ENCODE data around the gene CLHC1. TPM values are rescaled to one million over a fixed set of nuclear protein-coding genes. Genes with fewer than 3 reads are reported as not detected.
"Not testable (repeated sequence)": the region's sequence is repeated elsewhere in the genome, so short reads cannot be mapped to it uniquely, and the experiment has no call there.

CLHC1 gene
- total RNA-seq, 2 experiments from 2014 or later: 12.4 to 32.1 TPM

GRCh38 chr2:55268907-55269644, 37.0 kb upstream of the CLHC1 start, which contains the start of gene MTIF2:
Gene MTIF2 (minus strand): TSS chr2:55269231. CDS start chr2:55263858, 5,373 bp downstream.
- Histone ChIP-seq H4K20me1 (ENCODE audit: insufficient read depth, low read length) (no peaks in the 10 kb centered on the region), H3K9me3 (ENCODE audit: low read length) (no peaks in the 10 kb centered on the region), H3K4me2 (ENCODE audit: low read length) (peak within 1 kb of the TSS; percentile 78), H2AFZ (ENCODE audit: low read length) (peak within 1 kb of the TSS; percentile 93), H3K79me2 (ENCODE audit: insufficient read depth, low read depth, low read length) (peaks cover 10% of the 10 kb centered on the region; the same call in 1 of the 2 replicates), H3K36me3 (ENCODE audit: insufficient read depth, low read length) (peaks cover 27% of the 10 kb centered on the region), H3K27ac (ENCODE audit: low read depth, low read length, poor library complexity, severe bottlenecking) (peak within 1 kb of the TSS; percentile 66), H3K4me1 (ENCODE audit: insufficient read depth, low read length, poor library complexity, severe bottlenecking) (peaks cover 9% of the 10 kb centered on the region), H3K4me3 (ENCODE audit: low read depth, low read length, poor library complexity, severe bottlenecking) (peak within 1 kb of the TSS; percentile 85), H3K9me2 (ENCODE audit: insufficient read depth, low read length) (no peaks in the 10 kb centered on the region)
- DNase-seq (ENCODE audit: low spot score): peak; percentile 93
- ChIA-PET POLR2A (interaction anchor here (0.5 to 1.5 kb wide), 9 partner anchors 12 to 1486 kb away, joined by 3 to 9 read pairs (median 4); no protein-coding TSS in a partner anchor), CTCF (ENCODE audit: unreplicated experiment) (interaction anchor here (0.9 kb wide), 2 partner anchors 9 to 16 kb away, joined by 3 read pairs; no protein-coding TSS in a partner anchor)
- BruUV-seq (replicated peaks): no TSS peak
- intact Hi-C loops (cut with micrococcal nuclease; ENCODE audit: unreplicated experiment): loop anchor here (1.0 kb wide), 2 partner anchors 151 to 348 kb away; partner anchors contain the start of gene PPP4R3B
- 0 out of 2 replicates have a peak, but pooled peaks have one; percentile 25 for TF ChIP-seq CTCF (conservative IDR thresholded peaks at IDR 0.05; ENCODE audit: low read length)
- TF ChIP-seq EZH2phosphoT487 (IDR thresholded peaks at IDR 0.05; ENCODE audit: borderline replicate concordance, low read depth, low read length): no peak

GRCh38 chr2:55268288-55268906, 36.3 kb upstream of the CLHC1 start:
- Histone ChIP-seq H2AFZ (ENCODE audit: low read length) (peak overlapping the region; percentile 93), H3K79me2 (ENCODE audit: insufficient read depth, low read depth, low read length) (peaks cover 10% of the 10 kb centered on the region; the same call in 1 of the 2 replicates), H3K36me3 (ENCODE audit: insufficient read depth, low read length) (peaks cover 34% of the 10 kb centered on the region), H3K4me3 (ENCODE audit: low read depth, low read length, poor library complexity, severe bottlenecking) (peak overlapping the region; percentile 85), H3K9me2 (ENCODE audit: insufficient read depth, low read length) (no peaks in the 10 kb centered on the region), H3K27ac (ENCODE audit: low read depth, low read length, poor library complexity, severe bottlenecking) (peak overlapping the region; percentile 66), H3K9me3 (ENCODE audit: low read length) (no peaks in the 10 kb centered on the region), H3K4me1 (ENCODE audit: insufficient read depth, low read length, poor library complexity, severe bottlenecking) (peaks cover 9% of the 10 kb centered on the region), H4K20me1 (ENCODE audit: insufficient read depth, low read length) (no peaks in the 10 kb centered on the region), H3K4me2 (ENCODE audit: low read length) (peak overlapping the region; percentile 78)
- DNase-seq (ENCODE audit: low spot score): peak; percentile 37
- TSS peak; percentile 95 for BruUV-seq (replicated peaks)
- ChIA-PET CTCF (ENCODE audit: unreplicated experiment) (interaction anchor here (0.6 kb wide), 1 partner anchor 17 kb away, joined by 3 read pairs; no protein-coding TSS in a partner anchor), POLR2A (interaction anchor here (0.6 to 1.2 kb wide), 3 partner anchors 149 to 448 kb away, joined by 3 to 4 read pairs (median 4); no protein-coding TSS in a partner anchor)
- intact Hi-C loops (cut with micrococcal nuclease; ENCODE audit: unreplicated experiment): no loop called here
- TF ChIP-seq EZH2phosphoT487 (IDR thresholded peaks at IDR 0.05; ENCODE audit: borderline replicate concordance, low read depth, low read length) (no peak), CTCF (conservative IDR thresholded peaks at IDR 0.05; ENCODE audit: low read length) (no peak)

- POLR2A ChIA-PET: interaction anchor here (0.6 to 1.2 kb wide), 4 partner anchors 10 to 194 kb away, joined by 3 to 7 read pairs (median 4); no protein-coding TSS in a partner anchor
- H4K20me1 ChIP-seq (ENCODE audit: insufficient read depth, low read length); H3K4me1 ChIP-seq (ENCODE audit: insufficient read depth, low read length, poor library complexity, severe bottlenecking); H3K79me2 ChIP-seq (ENCODE audit: insufficient read depth, low read depth, low read length); H3K4me3 ChIP-seq (ENCODE audit: low read depth, low read length, poor library complexity, severe bottlenecking); H2AFZ ChIP-seq (ENCODE audit: low read length); CTCF ChIA-PET (ENCODE audit: unreplicated experiment); H3K27ac ChIP-seq (ENCODE audit: low read depth, low read length, poor library complexity, severe bottlenecking); DNase-seq (ENCODE audit: low spot score); H3K4me2 ChIP-seq (ENCODE audit: low read length); BruUV-seq (replicated peaks); H3K9me2 ChIP-seq (ENCODE audit: insufficient read depth, low read length); intact Hi-C loops (cut with micrococcal nuclease; ENCODE audit: unreplicated experiment); H3K9me3 ChIP-seq (ENCODE audit: low read length): not testable (repeated sequence)
- peaks cover 87% of the 10 kb centered on the region for H3K36me3 ChIP-seq (ENCODE audit: insufficient read depth, low read length)
Observed at GRCh38 chr2:55259586-55259985, 27.5 kb upstream of the CLHC1 start.

Measured in OCI-LY7 (cell line).